Measurements from ENCODE around the gene IRAK3. TPM values are rescaled to one million over a fixed set of nuclear protein-coding genes. Genes with fewer than 3 reads are reported as not detected.
"Not testable (repeated sequence)": the region's sequence is repeated elsewhere in the genome, so short reads cannot be mapped to it uniquely, and the experiment has no call there.

IRAK3 gene
- total and polyA plus RNA-seq, 2 experiments from 2014 or later = 0.53 to 1.8 TPM

DNA sequence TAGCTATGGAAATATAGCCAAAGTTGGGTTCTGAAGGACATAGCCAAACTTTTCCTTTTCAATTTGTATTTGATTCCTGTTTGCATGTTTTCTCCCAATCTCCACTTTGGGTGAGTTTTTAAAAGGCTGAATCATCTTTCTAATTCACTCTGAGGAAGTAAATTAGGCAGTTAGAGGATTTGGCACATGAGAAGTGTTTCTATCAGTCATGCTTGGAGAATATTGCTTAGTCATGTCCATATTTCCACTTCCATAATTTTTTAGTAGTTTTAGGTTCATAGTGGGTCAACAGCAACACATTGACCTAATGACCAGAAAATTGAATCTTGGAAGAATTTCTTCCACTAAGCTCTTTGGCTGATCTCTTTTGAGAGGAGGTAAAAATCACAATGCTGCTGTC lies 21.8 kb downstream of the IRAK3 start (continued):
- TF ChIP-seq, protein P1, sequence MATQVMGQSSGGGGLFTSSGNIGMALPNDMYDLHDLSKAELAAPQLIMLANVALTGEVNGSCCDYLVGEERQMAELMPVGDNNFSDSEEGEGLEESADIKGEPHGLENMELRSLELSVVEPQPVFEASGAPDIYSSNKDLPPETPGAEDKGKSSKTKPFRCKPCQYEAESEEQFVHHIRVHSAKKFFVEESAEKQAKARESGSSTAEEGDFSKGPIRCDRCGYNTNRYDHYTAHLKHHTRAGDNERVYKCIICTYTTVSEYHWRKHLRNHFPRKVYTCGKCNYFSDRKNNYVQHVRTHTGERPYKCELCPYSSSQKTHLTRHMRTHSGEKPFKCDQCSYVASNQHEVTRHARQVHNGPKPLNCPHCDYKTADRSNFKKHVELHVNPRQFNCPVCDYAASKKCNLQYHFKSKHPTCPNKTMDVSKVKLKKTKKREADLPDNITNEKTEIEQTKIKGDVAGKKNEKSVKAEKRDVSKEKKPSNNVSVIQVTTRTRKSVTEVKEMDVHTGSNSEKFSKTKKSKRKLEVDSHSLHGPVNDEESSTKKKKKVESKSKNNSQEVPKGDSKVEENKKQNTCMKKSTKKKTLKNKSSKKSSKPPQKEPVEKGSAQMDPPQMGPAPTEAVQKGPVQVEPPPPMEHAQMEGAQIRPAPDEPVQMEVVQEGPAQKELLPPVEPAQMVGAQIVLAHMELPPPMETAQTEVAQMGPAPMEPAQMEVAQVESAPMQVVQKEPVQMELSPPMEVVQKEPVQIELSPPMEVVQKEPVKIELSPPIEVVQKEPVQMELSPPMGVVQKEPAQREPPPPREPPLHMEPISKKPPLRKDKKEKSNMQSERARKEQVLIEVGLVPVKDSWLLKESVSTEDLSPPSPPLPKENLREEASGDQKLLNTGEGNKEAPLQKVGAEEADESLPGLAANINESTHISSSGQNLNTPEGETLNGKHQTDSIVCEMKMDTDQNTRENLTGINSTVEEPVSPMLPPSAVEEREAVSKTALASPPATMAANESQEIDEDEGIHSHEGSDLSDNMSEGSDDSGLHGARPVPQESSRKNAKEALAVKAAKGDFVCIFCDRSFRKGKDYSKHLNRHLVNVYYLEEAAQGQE (IDR thresholded peaks at IDR 0.05; ENCODE audit: unreplicated experiment) = no peak
- no peak for TF ChIP-seq ETS1 (IDR thresholded peaks at IDR 0.05)
- no peak for TF ChIP-seq JUNB (IDR thresholded peaks at IDR 0.05; ENCODE audit: unreplicated experiment)

DNA sequence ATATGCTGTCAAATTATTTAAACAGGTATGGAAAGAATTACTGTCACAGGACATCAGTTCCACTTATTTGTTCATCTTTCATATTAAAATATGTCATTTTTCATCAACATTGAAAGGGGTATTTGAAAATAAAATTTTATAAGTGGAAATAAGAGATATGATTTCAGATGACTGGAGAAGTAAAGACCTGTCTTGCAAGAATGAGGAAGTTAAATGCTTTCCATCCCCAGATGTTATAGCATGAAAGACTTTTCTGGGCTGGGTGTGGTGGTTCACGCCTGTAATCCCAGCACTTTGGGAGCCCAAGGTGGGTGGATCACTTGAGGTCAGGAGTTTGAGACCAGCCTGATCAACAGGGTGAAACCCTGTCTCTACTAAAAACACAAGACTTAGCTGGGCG lies 22.6 kb downstream of the IRAK3 start:
- H3K27me3 Mint-ChIP-seq (ENCODE audit: insufficient read depth, low read depth, poor library complexity); H3K9me2 ChIP-seq (ENCODE audit: insufficient read depth); H3K36me3 ChIP-seq (ENCODE audit: insufficient read depth); H3K4me3 Mint-ChIP-seq; H2AFZ ChIP-seq; H4K20me1 ChIP-seq (replicated peaks; ENCODE audit: insufficient read depth); H3K9me3 Mint-ChIP-seq; H3F3A ChIP-seq (replicated peaks; ENCODE audit: low read depth); H3K4me1 Mint-ChIP-seq; H3K36me3 Mint-ChIP-seq (ENCODE audit: low read depth); H3K27me3 ChIP-seq (ENCODE audit: insufficient read depth); H3K27ac Mint-ChIP-seq; ATAC-seq; H3K27ac ChIP-seq (ENCODE audit: low read depth); H3K4me2 ChIP-seq; H3K4me3 ChIP-seq; H3K79me2 ChIP-seq (replicated peaks; ENCODE audit: insufficient read depth); DNase-seq (ENCODE audit: low spot score); H3K4me1 ChIP-seq (ENCODE audit: insufficient read depth): not testable (repeated sequence)

DNA sequence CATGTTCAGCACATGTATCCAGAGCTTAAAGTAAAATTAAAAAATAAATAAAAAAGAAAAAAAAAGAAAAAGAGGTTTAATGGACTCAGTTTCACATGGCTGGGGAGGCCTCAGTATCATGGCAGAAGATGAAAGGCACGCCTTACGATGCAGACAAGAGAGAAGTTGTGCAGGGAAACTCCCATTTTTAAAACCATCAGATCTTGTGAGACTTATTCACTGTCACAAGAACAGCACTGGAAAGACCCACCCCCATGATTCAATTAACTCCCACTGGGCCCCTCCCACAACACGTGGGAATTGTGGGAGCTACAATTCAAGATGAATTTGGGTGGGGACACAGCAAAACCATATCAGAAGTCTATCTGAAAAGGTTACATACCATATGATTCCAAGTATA lies 24.0 kb downstream of the IRAK3 start:
- not testable (repeated sequence) for H3K36me3 Mint-ChIP-seq (ENCODE audit: low read depth); H3K9me3 Mint-ChIP-seq; H3F3A ChIP-seq (replicated peaks; ENCODE audit: low read depth); H3K79me2 ChIP-seq (replicated peaks; ENCODE audit: insufficient read depth); H3K4me1 Mint-ChIP-seq; ATAC-seq; H2AFZ ChIP-seq; H3K27me3 Mint-ChIP-seq (ENCODE audit: insufficient read depth, low read depth, poor library complexity); H3K4me3 Mint-ChIP-seq; H3K27ac ChIP-seq (ENCODE audit: low read depth); H3K4me1 ChIP-seq (ENCODE audit: insufficient read depth); DNase-seq (ENCODE audit: low spot score); H3K27me3 ChIP-seq (ENCODE audit: insufficient read depth); H3K36me3 ChIP-seq (ENCODE audit: insufficient read depth); H4K20me1 ChIP-seq (replicated peaks; ENCODE audit: insufficient read depth); H3K27ac Mint-ChIP-seq; H3K4me2 ChIP-seq; H3K4me3 ChIP-seq; H3K9me2 ChIP-seq (ENCODE audit: insufficient read depth)

DNA sequence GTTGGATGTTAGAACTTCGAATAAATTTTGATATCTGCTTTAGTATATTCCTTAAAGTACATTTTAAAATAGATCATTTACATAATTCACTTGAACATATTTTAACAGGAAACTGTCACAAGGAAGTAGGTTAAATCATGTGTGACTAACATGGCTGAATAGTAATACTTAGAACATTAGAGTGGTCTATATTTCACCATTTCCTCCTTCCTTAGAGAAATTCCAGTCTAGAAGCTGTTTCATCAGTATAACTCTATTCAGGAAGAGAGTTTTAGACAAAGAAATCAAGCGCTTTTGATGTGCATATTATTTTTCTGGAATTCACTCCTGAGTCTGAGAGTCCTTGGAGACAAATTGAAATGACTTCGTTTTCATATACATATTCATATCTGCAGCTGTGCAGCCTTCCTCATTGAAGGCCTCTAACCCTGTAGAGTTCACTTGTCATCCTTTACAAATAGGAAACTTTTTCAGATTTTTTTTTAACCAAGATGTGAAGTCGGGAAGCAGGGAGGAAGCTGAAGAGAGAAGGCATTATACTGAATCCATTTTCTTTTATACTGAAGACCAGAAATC lies 28.4 kb downstream of the IRAK3 start:
- Histone ChIP-seq H3F3A (replicated peaks; ENCODE audit: low read depth) (no peaks in the 10 kb centered on the region), H3K4me1 (ENCODE audit: insufficient read depth) (no peaks in the 10 kb centered on the region), H3K36me3 (ENCODE audit: insufficient read depth) (0 out of 2 replicates have a peak, but pooled peaks cover 5% of the 10 kb centered on the region), H3K9me2 (ENCODE audit: insufficient read depth) (peaks cover 4% of the 10 kb centered on the region; the same call in 1 of the 2 replicates), H3K79me2 (replicated peaks; ENCODE audit: insufficient read depth) (no peaks in the 10 kb centered on the region), H3K4me3 (no peak overlapping the region), H4K20me1 (replicated peaks; ENCODE audit: insufficient read depth) (no peaks in the 10 kb centered on the region), H3K27ac (ENCODE audit: low read depth) (no peak overlapping the region), H2AFZ (no peak overlapping the region), H3K27me3 (ENCODE audit: insufficient read depth) (no peaks in the 10 kb centered on the region), H3K4me2 (no peak overlapping the region)
- peaks cover 4% of the 10 kb centered on the region for H3K4me1 Mint-ChIP-seq
- peaks cover 1% of the 10 kb centered on the region for H3K27me3 Mint-ChIP-seq (ENCODE audit: insufficient read depth, low read depth, poor library complexity)
- no peak overlapping the region for H3K27ac Mint-ChIP-seq
- H3K4me3 Mint-ChIP-seq = no peak overlapping the region
- no peak for ATAC-seq
- no peak for DNase-seq (ENCODE audit: low spot score)
- peaks cover 13% of the 10 kb centered on the region for H3K36me3 Mint-ChIP-seq (ENCODE audit: low read depth)
- TF ChIP-seq, protein P1 (IDR thresholded peaks at IDR 0.05; ENCODE audit: unreplicated experiment) = no peak
- TF ChIP-seq ZNF114 (CRISPR knock-in tag; IDR thresholded peaks at IDR 0.05) = no peak
- no peak for TF ChIP-seq NANOG (IDR thresholded peaks at IDR 0.05; ENCODE audit: borderline replicate concordance)
- H3K9me3 Mint-ChIP-seq = peaks cover 17% of the 10 kb centered on the region
